Activated CD4-positive, alpha-beta T cell treated with anti-CD3 and anti-CD28 coated beads for 24 hours (primary cell): ENCODE measurements around the gene CMBL.
"Not testable (repeated sequence)": the region's sequence is repeated elsewhere in the genome, so short reads cannot be mapped to it uniquely, and the experiment has no call there.

Source experiments
- DNase-seq, 2 donors: peaks; one replicate each; pipeline ENCODE4 v3.0.0-alpha.2; 2020; ENCODE audit warnings: low read depth in 2 of 2

The CMBL gene

GRCh38 chr5:10285362-10285761 lies 22.3 kb downstream of the CMBL start:
- DNase-seq: not testable (repeated sequence)

GRCh38 chr5:10283927-10284635 lies 23.6 kb downstream of the CMBL start:
- peak; percentile 71 to 76 for DNase-seq

- no peak for DNase-seq
Measured at GRCh38 chr5:10279925-10280720, 27.6 kb downstream of the CMBL start.

- no peak for DNase-seq
Measured at GRCh38 chr5:10279328-10279727, 28.4 kb downstream of the CMBL start.

- no peak for DNase-seq
Measured at GRCh38 chr5:10278658-10279279, 28.9 kb downstream of the CMBL start.

- DNase-seq: no peak
Measured at GRCh38 chr5:10277773-10278630, 29.7 kb downstream of the CMBL start.

- no peak for DNase-seq
Measured at GRCh38 chr5:10276691-10277090, 31.0 kb downstream of the CMBL start.

GRCh38 chr5:10275991-10276390 lies 31.7 kb downstream of the CMBL start:
- DNase-seq: no peak

GRCh38 chr5:10275460-10275859 lies 32.2 kb downstream of the CMBL start:
- no peak for DNase-seq

GRCh38 chr5:10272875-10273209 lies 34.9 kb downstream of the CMBL start:
- DNase-seq: not testable (repeated sequence)

GRCh38 chr5:10272053-10272874 lies 35.4 kb downstream of the CMBL start:
- DNase-seq: no peak

- DNase-seq: no peak
Measured at GRCh38 chr5:10268100-10268499, 39.6 kb downstream of the CMBL start.

GRCh38 chr5:10266839-10267238 lies 40.9 kb downstream of the CMBL start:
- no peak for DNase-seq

- no peak for DNase-seq
Measured at GRCh38 chr5:10266137-10266536, 41.6 kb downstream of the CMBL start.

GRCh38 chr5:10265245-10266109 lies 42.2 kb downstream of the CMBL start:
- DNase-seq: no peak

- no peak for DNase-seq
Measured at GRCh38 chr5:10264604-10265003, 43.1 kb downstream of the CMBL start.

- DNase-seq: no peak
Measured at GRCh38 chr5:10262995-10263394, 44.7 kb downstream of the CMBL start.

- no peak for DNase-seq
Measured at GRCh38 chr5:10262121-10262774, 45.5 kb downstream of the CMBL start.

- no peak for DNase-seq
Measured at GRCh38 chr5:10261065-10261464, 46.6 kb downstream of the CMBL start.

GRCh38 chr5:10259899-10260298 lies 47.8 kb downstream of the CMBL start:
- no peak for DNase-seq
